Mucosa of gallbladder (tissue), 1 donor: ENCODE measurements around the gene KIF23. TPM values are rescaled to one million over a fixed set of nuclear protein-coding genes. Genes with fewer than 3 reads are reported as not detected.

Source experiments
- DNase-seq: peaks from one replicate; pipeline ENCODE4 v3.0.0-alpha.2; 2020; ENCODE audit warnings: low spot score
- total RNA-seq: library from RNA; stranded (reverse); gene quantifications from one replicate; pipeline ENCODE4 v1.2.1, GENCODE V29; 2021
- donor health status: DM: no; HTN: no; CAD: no.

Gene KIF23
- total RNA-seq, 1 donor from 2014 or later: 3.9 TPM

- peak; percentile 80 for DNase-seq
These were observed 19.4 kb upstream of the KIF23 start for GRCh38 chr15:69394556-69395282.

DNA sequence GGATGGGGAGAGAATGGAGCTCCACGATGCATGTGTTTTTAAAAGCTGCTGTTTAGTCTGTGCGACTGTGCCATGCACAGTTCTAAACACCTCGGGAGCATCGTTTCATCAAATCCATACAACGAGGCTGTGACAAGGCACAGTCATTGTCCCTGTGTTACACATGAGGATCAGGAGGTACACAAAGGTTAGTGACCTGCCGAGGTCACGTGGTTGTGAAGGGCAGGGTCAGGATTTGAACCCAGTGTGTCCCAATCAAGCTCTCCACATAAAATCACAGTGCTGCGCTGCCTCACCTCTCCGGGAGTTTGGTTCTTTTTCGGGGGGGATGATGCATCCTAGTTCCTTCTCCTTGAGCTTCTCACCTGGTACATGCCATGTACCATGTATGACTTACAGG is 18.7 kb upstream of the KIF23 start:
- no peak for DNase-seq

- DNase-seq: no peak
These were observed 18.2 kb upstream of the KIF23 start for GRCh38 chr15:69395991-69396390.

GRCh38 chr15:69398491-69398891 is 15.7 kb upstream of the KIF23 start:
- DNase-seq: no peak

GRCh38 chr15:69400850-69401249 is 13.3 kb upstream of the KIF23 start:
- DNase-seq: no peak

GRCh38 chr15:69402816-69403215 is 11.3 kb upstream of the KIF23 start:
- no peak for DNase-seq

- DNase-seq: no peak
These were observed 10.6 kb upstream of the KIF23 start for GRCh38 chr15:69403594-69403993.

GRCh38 chr15:69405110-69405509 is 9.0 kb upstream of the KIF23 start:
- no peak for DNase-seq

GRCh38 chr15:69407719-69408400 is 6.3 kb upstream of the KIF23 start:
- no peak for DNase-seq

- DNase-seq: no peak
These were observed 5.3 kb upstream of the KIF23 start for GRCh38 chr15:69408841-69409240.

- no peak for DNase-seq
These were observed 3.8 kb upstream of the KIF23 start for GRCh38 chr15:69410248-69410874.

- DNase-seq: no peak
These were observed 1.9 kb upstream of the KIF23 start for GRCh38 chr15:69412274-69412673.

DNA sequence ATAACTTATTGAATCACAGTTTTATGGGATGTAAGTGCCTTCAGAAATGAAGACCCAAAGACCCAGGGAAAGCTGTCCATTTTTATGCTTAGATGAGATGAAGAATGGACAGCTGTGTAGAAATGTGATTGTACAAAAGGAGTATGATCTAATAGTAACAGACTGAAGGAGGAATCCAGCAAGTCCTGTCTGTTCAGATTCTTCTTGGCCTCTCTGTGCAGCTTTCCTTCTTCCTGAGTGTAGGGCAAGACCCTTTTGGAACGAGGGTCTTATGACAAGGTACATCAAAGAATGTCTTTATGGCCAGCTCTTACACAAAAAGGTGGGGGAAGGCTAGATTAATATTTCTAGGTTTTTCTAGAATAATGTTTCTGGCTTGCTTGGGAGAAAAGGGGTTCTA is 1.4 kb upstream of the KIF23 start:
- no peak for DNase-seq

DNA sequence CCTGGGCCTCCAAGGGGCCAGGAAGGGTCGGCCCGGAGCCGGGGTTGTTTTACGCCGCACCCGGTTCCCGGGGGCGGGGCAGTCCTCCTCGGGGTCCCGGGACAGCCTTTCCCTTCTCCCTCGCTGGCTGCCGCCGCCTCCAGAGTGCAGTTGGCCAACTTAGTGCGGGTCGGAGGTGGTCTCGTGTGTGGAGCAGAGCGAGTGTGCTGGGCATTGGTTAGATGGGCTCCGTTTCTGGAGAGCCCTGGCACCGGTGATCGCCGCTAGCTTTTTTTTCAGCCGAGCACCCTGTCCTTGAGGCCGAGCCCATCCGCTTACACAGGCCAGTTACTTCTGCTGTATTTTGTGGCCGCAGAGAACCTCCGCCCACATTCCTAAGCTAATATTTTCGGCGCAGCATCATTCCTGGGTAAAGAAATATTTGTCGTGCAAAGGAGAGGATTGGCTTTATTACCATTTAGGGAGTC is 585 bp downstream of the KIF23 start:
- peak; percentile 53 for DNase-seq

DNA sequence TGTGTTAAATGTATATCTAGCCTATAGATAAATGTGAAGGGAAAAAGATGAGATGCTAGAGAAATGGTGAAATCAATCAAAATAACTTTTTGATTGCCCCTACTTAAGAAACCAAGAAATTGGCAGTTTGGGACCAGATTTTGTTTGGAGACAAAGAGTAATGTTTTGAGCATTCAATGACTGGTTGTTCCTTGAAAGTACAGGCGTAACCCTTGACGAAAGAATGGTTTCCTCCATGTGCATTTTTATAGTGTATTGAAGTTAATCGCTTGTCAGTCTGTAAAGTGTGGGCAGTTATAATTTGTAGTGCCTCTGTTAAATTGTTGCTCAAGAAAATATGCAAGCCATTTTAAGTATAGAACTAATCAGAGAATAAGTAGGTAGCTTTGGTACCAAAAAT is 1.2 kb downstream of the KIF23 start:
- DNase-seq: no peak

GRCh38 chr15:69417581-69417980 is 3.4 kb downstream of the KIF23 start:
- no peak for DNase-seq

GRCh38 chr15:69421498-69421897 is 7.3 kb downstream of the KIF23 start:
- DNase-seq: no peak

DNA sequence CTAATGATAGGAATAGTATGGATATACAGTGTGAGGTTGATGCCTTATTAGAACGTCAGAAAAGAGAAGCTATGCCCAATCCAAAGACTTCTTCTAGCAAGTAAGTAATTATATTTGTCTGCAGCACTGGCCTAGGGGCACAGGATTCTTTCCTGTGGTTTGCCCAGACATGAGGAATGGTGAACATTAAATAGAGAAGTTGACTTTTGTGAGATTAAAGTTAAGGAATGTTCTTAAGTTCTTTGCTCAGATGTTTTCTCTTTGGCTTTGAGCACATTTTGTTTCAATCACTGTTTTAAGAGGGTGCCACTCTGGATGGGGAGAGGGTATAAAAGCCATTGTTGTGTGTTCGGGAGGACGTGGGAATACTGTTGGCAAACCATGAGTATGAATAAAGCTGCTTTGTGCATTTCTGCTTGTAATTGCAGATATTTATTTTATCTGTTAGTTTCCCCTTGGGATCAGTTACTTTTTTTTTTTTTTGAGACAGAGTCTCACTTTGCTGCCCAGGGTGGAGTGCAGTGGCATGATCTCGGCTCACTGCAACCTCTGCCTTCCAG is 8.3 kb downstream of the KIF23 start:
- DNase-seq: no peak

GRCh38 chr15:69424001-69424400 is 9.9 kb downstream of the KIF23 start:
- DNase-seq: no peak

DNA sequence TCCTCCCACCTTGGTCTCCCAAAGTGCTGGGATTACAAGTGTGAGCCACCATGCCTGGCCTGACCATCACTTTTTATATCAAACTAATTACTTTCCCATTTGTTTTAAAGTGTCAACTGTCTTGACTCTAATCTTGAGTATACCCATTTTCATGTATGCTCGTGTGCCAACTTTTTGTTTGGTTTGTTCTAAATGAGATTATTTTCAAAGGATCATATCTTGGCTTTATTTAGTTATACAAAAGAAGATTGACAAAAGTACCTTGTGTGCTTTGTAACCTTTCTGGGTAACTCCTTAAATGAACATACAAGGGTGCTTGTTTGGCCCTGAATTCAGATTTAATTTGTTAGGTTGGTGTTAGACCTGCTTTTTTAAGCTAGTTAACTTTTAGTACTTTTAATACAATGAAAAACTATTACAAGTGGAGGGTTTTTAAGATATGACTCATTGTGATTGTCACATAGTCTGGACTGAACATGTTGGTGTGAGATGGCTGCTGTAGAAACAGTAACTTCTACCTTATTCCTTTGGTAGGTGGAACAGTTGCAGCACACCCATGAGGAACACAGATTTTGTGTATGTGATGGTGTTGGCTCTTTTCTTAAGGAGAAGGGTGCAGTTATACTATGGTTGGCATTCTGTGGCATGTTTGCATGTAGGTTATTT is 10.7 kb downstream of the KIF23 start:
- no peak for DNase-seq

DNA sequence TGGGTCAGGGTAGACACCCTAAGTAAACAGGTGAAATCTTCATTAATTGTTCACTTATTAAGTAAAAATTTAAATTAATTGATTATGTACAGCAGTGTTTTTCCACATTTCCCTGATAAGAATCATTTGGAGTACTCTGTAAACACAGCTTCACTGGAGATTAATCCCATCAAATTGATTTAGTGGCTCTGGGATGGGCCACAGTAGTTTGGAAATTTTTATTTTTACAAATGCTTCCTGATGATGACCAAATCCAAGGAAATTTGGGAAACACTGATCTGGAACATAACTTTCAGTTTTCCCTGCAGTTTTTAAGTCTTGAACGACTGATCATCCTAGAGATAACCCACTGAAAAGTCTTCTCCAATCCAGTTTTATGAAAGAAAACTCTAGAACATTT is 19.7 kb downstream of the KIF23 start:
- no peak for DNase-seq

GRCh38 chr15:69434238-69434637 is 20.1 kb downstream of the KIF23 start:
- DNase-seq: no peak
